CD14-positive monocyte (primary cell): Measurements from ENCODE around the gene ZNF683. TPM values are rescaled to one million over a fixed set of nuclear protein-coding genes. Genes with fewer than 3 reads are reported as not detected.
"Not testable (repeated sequence)": the region's sequence is repeated elsewhere in the genome, so short reads cannot be mapped to it uniquely, and the experiment has no call there.

Source experiments
- DNase-seq, 3 donors: peaks; one replicate each; pipeline ENCODE4 v3.0.0-alpha.2; 2011 to 2022
- H2AFZ ChIP-seq: 2 replicates; pipeline ENCODE4 v1.6.0; 2012; ENCODE audit warnings: mild to moderate bottlenecking, low read depth, low read length, inconsistent platforms; ENCODE audit not compliant: insufficient read depth, poor library complexity, severe bottlenecking
- H3K27ac ChIP-seq, 2 donors: 1 replicate in 1 of 2; 2 replicates in 1 of 2; pipeline ENCODE4 v1.5.1; 2012 to 2013; ENCODE audit warnings: low read length in 2 of 2, control low read depth in 1 of 2, inconsistent platforms in 1 of 2, low read depth in 1 of 2, mild to moderate bottlenecking in 1 of 2
- H3K27me3 ChIP-seq, 2 donors: one replicate each; pipeline versions ENCODE4 v1.6.0 to v1.6.1; 2011 to 2013; ENCODE audit warnings: low read length in 2 of 2; ENCODE audit not compliant: control insufficient read depth in 2 of 2, insufficient read depth in 2 of 2
- H3K36me3 ChIP-seq, 2 donors: replicated peaks in 1 of 2; 1 replicate in 1 of 2; 2 replicates in 1 of 2; pipeline versions ENCODE4 v1.5.1 to v1.6.1; 2012 to 2013; ENCODE audit warnings: low read length in 2 of 2, control low read depth in 1 of 2, inconsistent platforms in 1 of 2, mild to moderate bottlenecking in 1 of 2; ENCODE audit not compliant: insufficient read depth in 2 of 2, control insufficient read depth in 1 of 2
- H3K4me1 ChIP-seq, 2 donors: 1 replicate in 1 of 2; 2 replicates in 1 of 2; pipeline versions ENCODE4 v1.5.1 to v1.6.1; 2012 to 2013; ENCODE audit warnings: low read length in 2 of 2, control low read depth in 1 of 2, inconsistent platforms in 1 of 2, mild to moderate bottlenecking in 1 of 2, moderate library complexity in 1 of 2; ENCODE audit not compliant: insufficient read depth in 2 of 2, control insufficient read depth in 1 of 2
- H3K4me2 ChIP-seq: replicated peaks from 2 replicates; pipeline ENCODE3; 2012; ENCODE audit warnings: low read length, moderate library complexity, mild to moderate bottlenecking; ENCODE audit not compliant: poor library complexity, severe bottlenecking; ENCODE audit errors: extremely low read depth
- H3K4me3 ChIP-seq, 3 experiments: fragments of 200-600 bp in 1 of 3; sonication (generic) in 1 of 3; replicated peaks in 1 of 3; 1 replicate in 2 of 3; 2 replicates in 1 of 3; pipeline ENCODE4 v1.5.1; 2011 to 2013; ENCODE audit warnings: low read length in 3 of 3, mild to moderate bottlenecking in 3 of 3, control low read depth in 2 of 3, low read depth in 2 of 3, inconsistent platforms in 1 of 3, moderate library complexity in 1 of 3
- H3K79me2 ChIP-seq: 2 replicates; pipeline ENCODE4 v1.6.0; 2012; ENCODE audit warnings: mild to moderate bottlenecking, control low read depth, inconsistent platforms, low read length, moderate library complexity; ENCODE audit not compliant: insufficient read depth
- H3K9ac ChIP-seq: 2 replicates; pipeline ENCODE4 v1.6.0; 2017; ENCODE audit warnings: low read length, mild to moderate bottlenecking; ENCODE audit not compliant: insufficient read depth, poor library complexity, severe bottlenecking
- H3K9me3 ChIP-seq, 2 donors: replicated peaks in 1 of 2; 1 replicate in 1 of 2; 2 replicates in 1 of 2; pipeline versions ENCODE4 v1.5.1 to v1.6.1; 2012 to 2013; ENCODE audit warnings: low read length in 2 of 2, control low read depth in 1 of 2; ENCODE audit not compliant: control insufficient read depth in 1 of 2, insufficient read depth in 1 of 2
- H4K20me1 ChIP-seq: 2 replicates; pipeline ENCODE4 v1.6.0; 2012; ENCODE audit warnings: mild to moderate bottlenecking, low read length, control low read depth, moderate library complexity; ENCODE audit not compliant: insufficient read depth
- H3K27ac Mint-ChIP-seq, 7 donors: one replicate each; pipeline ENCODE4 v1.8.0; 2020; ENCODE audit warnings: mild to moderate bottlenecking in 7 of 7, mixed read lengths in 7 of 7, moderate library complexity in 6 of 7, inconsistent platforms in 2 of 7
- H3K27me3 Mint-ChIP-seq, 3 donors: one replicate each; pipeline ENCODE4 v1.8.0; 2021 to 2022; ENCODE audit warnings: low read depth in 3 of 3, mild to moderate bottlenecking in 3 of 3, mixed read lengths in 3 of 3, moderate library complexity in 3 of 3, inconsistent platforms in 1 of 3
- H3K36me3 Mint-ChIP-seq, 2 donors: one replicate each; pipeline ENCODE4 v1.8.0; 2020; ENCODE audit warnings: mixed read lengths in 2 of 2, inconsistent platforms in 1 of 2, mild to moderate bottlenecking in 1 of 2
- H3K4me1 Mint-ChIP-seq: one replicate; pipeline ENCODE4 v1.8.0; 2020; ENCODE audit warnings: mild to moderate bottlenecking, mixed read lengths
- H3K4me3 Mint-ChIP-seq, 2 donors: one replicate each; pipeline ENCODE4 v1.8.0; 2020; ENCODE audit warnings: mild to moderate bottlenecking in 2 of 2, mixed read lengths in 2 of 2, moderate library complexity in 1 of 2
- H3K9me3 Mint-ChIP-seq, 7 donors: one replicate each; pipeline ENCODE4 v1.8.0; 2020 to 2022; ENCODE audit warnings: mixed read lengths in 7 of 7, mild to moderate bottlenecking in 6 of 7, moderate library complexity in 6 of 7, inconsistent platforms in 2 of 7
- CTCF ChIP-seq: fragments of 200-600 bp; IDR thresholded peaks from one replicate; pipeline ENCODE4 v1.8.0; 2022; ENCODE audit warnings: antibody characterized with exemption, mild to moderate bottlenecking
- WGBS: methylation state at CpG from one replicate; pipeline ENCODE4 v1.1.5; 2013; ENCODE audit warnings: missing lambda C conversion rate; ENCODE audit not compliant: insufficient coverage; 5-methylcytosine and 5-hydroxymethylcytosine counted together
- intact Hi-C, 2 donors: fragments of 100-400 bp; cut with micrococcal nuclease; formaldehyde crosslinking; loops; one replicate each; pipeline versions ENCODE4 v1.15.0 to v1.15.1; 2023
- polyA plus RNA-seq, 3 donors: library from polyadenylated mRNA; depleted of rRNA in 1 of 3; unstranded in 2 of 3; stranded (reverse) in 1 of 3; fragments of 300-500 nt in 2 of 3; fragments of >200 nt in 1 of 3; fragmentation: Illumina TruSeq in 2 of 3; gene quantifications; 1 replicate in 2 of 3; 2 replicates in 1 of 3; pipeline ENCODE4 v1.2.3, GENCODE V29; 2012 to 2021

The ZNF683 gene
- polyA plus RNA-seq, 3 donors = not detected

GRCh38 chr1:26336477-26337205 lies 35.9 kb downstream of the ZNF683 start:
- intact Hi-C loops = no loop called here
- WGBS = 9% methylated on average over 49 of the region's 52 CpGs
- H3K4me1 ChIP-seq = peaks cover 24 to 29% of the 10 kb centered on the region in 2 donors
- Mint-ChIP-seq H3K4me3 (peak overlapping the region; percentile 93 to 99), H3K27me3 (peaks cover 15 to 47% (median 27%) of the 10 kb centered on the region in 3 donors), H3K4me1 (peaks cover 22% of the 10 kb centered on the region), H3K9me3 (peaks cover 0 to 3% (median 0%) of the 10 kb centered on the region in 7 donors), H3K36me3 (no peaks in the 10 kb centered on the region), H3K27ac (no peak overlapping the region)
- H3K27ac ChIP-seq = no peak overlapping the region
- H2AFZ ChIP-seq = peak overlapping the region; percentile 89
- no peaks in the 10 kb centered on the region for H3K9me3 ChIP-seq
- H3K79me2 ChIP-seq = no peaks in the 10 kb centered on the region
- H3K4me2 ChIP-seq = peak overlapping the region; percentile 97
- H3K4me3 ChIP-seq = peak overlapping the region; percentile 45 to 80 (median 56)
- no peaks in the 10 kb centered on the region for H3K36me3 ChIP-seq
- peaks cover 0 to 25% of the 10 kb centered on the region in 2 donors for H3K27me3 ChIP-seq
- no peak for TF ChIP-seq CTCF
- peak in 1 of 3 donors; percentile 37 for DNase-seq
- H3K9ac ChIP-seq = peak overlapping the region; percentile 42
- H4K20me1 ChIP-seq = no peaks in the 10 kb centered on the region

- H3K4me1 Mint-ChIP-seq = peaks cover 22% of the 10 kb centered on the region
- Histone ChIP-seq H3K9ac (peak overlapping the region; percentile 42), H3K4me3 (peak overlapping the region; percentile 45 to 80 (median 56)), H4K20me1 (no peaks in the 10 kb centered on the region), H3K27me3 (peaks cover 0 to 25% of the 10 kb centered on the region in 2 donors), H3K36me3 (no peaks in the 10 kb centered on the region), H3K4me2 (peak overlapping the region; percentile 97), H3K9me3 (no peaks in the 10 kb centered on the region), H2AFZ (peak overlapping the region; percentile 89), H3K27ac (no peak overlapping the region), H3K79me2 (no peaks in the 10 kb centered on the region), H3K4me1 (peaks cover 24 to 29% of the 10 kb centered on the region in 2 donors)
- whole genome bisulfite sequencing = 0% methylated on average over 20 of the region's 41 CpGs
- no peak for TF ChIP-seq CTCF
- peak in 2 of 3 donors; percentile 38 for DNase-seq
- H3K4me3 Mint-ChIP-seq = peak overlapping the region; percentile 93 to 99
- H3K27ac Mint-ChIP-seq = peak overlapping the region in 3 of 7 donors; percentile 26 to 84 (median 40)
- intact Hi-C loops = no loop called here
- peaks cover 0 to 3% (median 0%) of the 10 kb centered on the region in 7 donors for H3K9me3 Mint-ChIP-seq
- H3K36me3 Mint-ChIP-seq = no peaks in the 10 kb centered on the region
- H3K27me3 Mint-ChIP-seq = peaks cover 18 to 47% (median 29%) of the 10 kb centered on the region in 3 donors
Observed at GRCh38 chr1:26335774-26336476, 36.6 kb downstream of the ZNF683 start.

GRCh38 chr1:26333312-26333711 lies 39.2 kb downstream of the ZNF683 start:
- 83% methylated on average over 2 of the region's 8 CpGs for WGBS
- DNase-seq, H3K79me2 ChIP-seq, H3K36me3 Mint-ChIP-seq, H3K4me2 ChIP-seq, H3K9me3 ChIP-seq, H3K4me3 ChIP-seq, H3K27ac ChIP-seq, intact Hi-C loops, H3K4me3 Mint-ChIP-seq, H3K36me3 ChIP-seq, H3K9ac ChIP-seq, H2AFZ ChIP-seq, H4K20me1 ChIP-seq, H3K9me3 Mint-ChIP-seq: not testable (repeated sequence)
- Mint-ChIP-seq H3K27me3 (peaks cover 13 to 43% (median 33%) of the 10 kb centered on the region in 3 donors), H3K27ac (peak overlapping the region in 2 of 7 donors; percentile 25 to 57), H3K4me1 (peaks cover 22% of the 10 kb centered on the region)
- H3K27me3 ChIP-seq = peaks cover 0 to 23% of the 10 kb centered on the region in 2 donors
- peaks cover 24 to 29% of the 10 kb centered on the region in 2 donors for H3K4me1 ChIP-seq
